Panc1 (cell line): ENCODE data around the gene CMTM4. TPM values are rescaled to one million over a fixed set of nuclear protein-coding genes. Genes with fewer than 3 reads are reported as not detected.

Experiments used
- ATAC-seq: fragments of 200-7000 bp; cut with Tn5 transposase; 2 replicates; pipeline ENCODE4 v1.9.1; 2020; ENCODE audit warnings: mild to moderate bottlenecking, moderate library complexity
- BruUV-seq: library from RNA; stranded (reverse); fragments of 400-500 nt; replicated peaks from 2 replicates; lab custom pipeline; 2021; lab: Mats Ljungman, UMichigan
- CTCF ChIA-PET: fragments of 300-600 bp; sonication (Branson Sonifier 250); formaldehyde crosslinking; loops from one replicate; lab custom pipeline; 2022; ENCODE audit warnings: antibody characterized with exemption; lab: Charles Lee
- POLR2A ChIA-PET: fragments of 300-600 bp; sonication (Branson Sonifier 250); formaldehyde crosslinking; loops from one replicate; lab custom pipeline; 2022; ENCODE audit warnings: antibody characterized with exemption; lab: Charles Lee
- DNase-seq: peaks from one replicate; pipeline ENCODE4 v3.0.0-alpha.2; 2010; ENCODE audit warnings: low read depth, low spot score
- H3K27ac ChIP-seq: 2 replicates; pipeline ENCODE4 v1.5.1; 2011; ENCODE audit warnings: mild to moderate bottlenecking, low read length, inconsistent platforms
- H3K27me3 ChIP-seq: fragments of 200-500 bp; sonication (Bioruptor generic); 2 replicates; pipeline ENCODE4 v1.6.0; 2014; ENCODE audit warnings: low read length, inconsistent platforms; ENCODE audit not compliant: control insufficient read depth, insufficient read depth
- H3K36me3 ChIP-seq: fragments of 200-500 bp; sonication (Bioruptor generic); 2 replicates; pipeline ENCODE4 v1.5.1; 2014; ENCODE audit warnings: inconsistent platforms, mild to moderate bottlenecking, low read length, moderate library complexity; ENCODE audit not compliant: control insufficient read depth, insufficient read depth
- H3K4me1 ChIP-seq: 2 replicates; pipeline ENCODE4 v1.5.1; 2011; ENCODE audit warnings: inconsistent platforms, mild to moderate bottlenecking, low read length, moderate library complexity; ENCODE audit not compliant: control insufficient read depth, insufficient read depth
- H3K4me3 ChIP-seq, 2 experiments: 2 replicates each; pipeline ENCODE4 v1.5.1; 2011 to 2012; ENCODE audit warnings: low read depth in 2 of 2, low read length in 2 of 2, mild to moderate bottlenecking in 2 of 2, inconsistent platforms in 1 of 2, moderate library complexity in 1 of 2
- H3K9me3 ChIP-seq: fragments of 200-500 bp; sonication (Bioruptor generic); 2 replicates; pipeline ENCODE4 v1.5.1; 2014; ENCODE audit warnings: low read depth, mild to moderate bottlenecking, inconsistent platforms, low read length, moderate library complexity; ENCODE audit not compliant: control insufficient read depth, insufficient read depth
- CTCF ChIP-seq: fragments of 450-650 bp; IDR thresholded peaks from 2 replicates; pipeline ENCODE4 v1.5.1; 2017; ENCODE audit warnings: mild to moderate bottlenecking
- POLR2AphosphoS5 ChIP-seq: IDR thresholded peaks from 2 replicates; pipeline ENCODE4 v1.6.1; 2012; ENCODE audit warnings: mild to moderate bottlenecking, low read depth, low read length, moderate library complexity
- SIN3A ChIP-seq: IDR thresholded peaks from 2 replicates; pipeline ENCODE4 v1.6.1; 2012; ENCODE audit warnings: low read depth, mild to moderate bottlenecking, low read length, moderate library complexity, borderline replicate concordance; ENCODE audit not compliant: insufficient read depth
- TCF7L2 ChIP-seq: IDR thresholded peaks from 2 replicates; pipeline ENCODE4 v1.6.1; 2011; ENCODE audit warnings: mild to moderate bottlenecking, low read depth, low read length, inconsistent platforms
- in situ Hi-C: cut with HindIII; loops from 2 replicates; pipeline ENCODE4 v1.10.0; 2016; ENCODE audit warnings: low sequenced_read_pairs, low pct_unique_long_range_greater_than_20kb
- intact Hi-C: fragments of 100-400 bp; cut with micrococcal nuclease; formaldehyde crosslinking; loops from one replicate; pipeline ENCODE4 v1.10.0; 2022; ENCODE audit not compliant: unreplicated experiment
- total RNA-seq: library from RNA; stranded (reverse); gene quantifications from one replicate; pipeline ENCODE4 v1.2.1, GENCODE V29; 2021; ENCODE audit not compliant: unreplicated experiment
- TF ChIP-seq, protein P1 (sequence below), 2 experiments: IDR thresholded peaks; 2 replicates each; pipeline ENCODE4 v1.6.1; 2011 to 2012; ENCODE audit warnings: low read depth in 2 of 2, control low read depth in 1 of 2, low read length in 1 of 2, mild to moderate bottlenecking in 1 of 2, moderate library complexity in 1 of 2; ENCODE audit not compliant: insufficient read depth in 1 of 2

Gene CMTM4
- total RNA-seq, 1 experiment from 2014 or later: 51.9 TPM

DNA sequence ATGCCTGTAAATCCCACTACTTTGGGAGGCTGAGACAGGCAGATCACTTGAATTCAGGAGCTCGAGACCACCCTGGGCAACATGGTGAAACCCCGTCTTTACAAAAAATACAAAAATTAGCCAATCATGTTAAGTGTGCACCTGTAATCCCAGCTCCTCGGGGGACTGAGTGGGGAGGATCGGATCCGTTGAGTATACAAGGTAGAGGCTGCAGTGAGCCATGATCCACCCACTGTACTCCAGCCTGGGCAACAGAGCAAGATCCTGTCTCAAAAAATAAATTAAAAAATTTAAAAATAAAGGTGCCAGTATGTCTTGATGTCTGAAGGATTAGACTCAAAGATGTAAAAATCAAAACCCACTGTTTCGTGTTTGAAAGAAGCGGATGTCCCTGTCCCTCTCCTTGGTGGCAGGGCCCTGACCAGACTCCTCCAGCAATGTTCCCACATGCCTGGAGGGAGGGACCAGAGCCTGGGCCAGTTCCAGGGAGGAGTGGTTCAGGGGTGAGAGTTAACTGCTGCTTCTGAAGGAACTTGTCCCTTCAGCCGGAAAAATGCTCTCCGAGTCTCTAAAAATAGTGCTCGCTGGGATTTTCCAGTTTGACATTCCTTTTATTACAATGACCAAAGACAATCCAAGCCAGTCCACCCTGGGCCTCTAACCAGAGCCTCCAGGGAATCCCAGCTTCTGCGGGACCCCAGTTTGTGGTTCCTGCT, 9.4 kb upstream of the CMTM4 start:
- TF ChIP-seq, protein P1, sequence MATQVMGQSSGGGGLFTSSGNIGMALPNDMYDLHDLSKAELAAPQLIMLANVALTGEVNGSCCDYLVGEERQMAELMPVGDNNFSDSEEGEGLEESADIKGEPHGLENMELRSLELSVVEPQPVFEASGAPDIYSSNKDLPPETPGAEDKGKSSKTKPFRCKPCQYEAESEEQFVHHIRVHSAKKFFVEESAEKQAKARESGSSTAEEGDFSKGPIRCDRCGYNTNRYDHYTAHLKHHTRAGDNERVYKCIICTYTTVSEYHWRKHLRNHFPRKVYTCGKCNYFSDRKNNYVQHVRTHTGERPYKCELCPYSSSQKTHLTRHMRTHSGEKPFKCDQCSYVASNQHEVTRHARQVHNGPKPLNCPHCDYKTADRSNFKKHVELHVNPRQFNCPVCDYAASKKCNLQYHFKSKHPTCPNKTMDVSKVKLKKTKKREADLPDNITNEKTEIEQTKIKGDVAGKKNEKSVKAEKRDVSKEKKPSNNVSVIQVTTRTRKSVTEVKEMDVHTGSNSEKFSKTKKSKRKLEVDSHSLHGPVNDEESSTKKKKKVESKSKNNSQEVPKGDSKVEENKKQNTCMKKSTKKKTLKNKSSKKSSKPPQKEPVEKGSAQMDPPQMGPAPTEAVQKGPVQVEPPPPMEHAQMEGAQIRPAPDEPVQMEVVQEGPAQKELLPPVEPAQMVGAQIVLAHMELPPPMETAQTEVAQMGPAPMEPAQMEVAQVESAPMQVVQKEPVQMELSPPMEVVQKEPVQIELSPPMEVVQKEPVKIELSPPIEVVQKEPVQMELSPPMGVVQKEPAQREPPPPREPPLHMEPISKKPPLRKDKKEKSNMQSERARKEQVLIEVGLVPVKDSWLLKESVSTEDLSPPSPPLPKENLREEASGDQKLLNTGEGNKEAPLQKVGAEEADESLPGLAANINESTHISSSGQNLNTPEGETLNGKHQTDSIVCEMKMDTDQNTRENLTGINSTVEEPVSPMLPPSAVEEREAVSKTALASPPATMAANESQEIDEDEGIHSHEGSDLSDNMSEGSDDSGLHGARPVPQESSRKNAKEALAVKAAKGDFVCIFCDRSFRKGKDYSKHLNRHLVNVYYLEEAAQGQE (IDR thresholded peaks at IDR 0.05; ENCODE audit: insufficient read depth in 1 of 2, low read depth in 2 of 2, low read length in 1 of 2): no peak
- TF ChIP-seq CTCF (no peak), POLR2AphosphoS5 (no peak), TCF7L2 (no peak), SIN3A (no peak)
- no peaks in the 10 kb centered on the region for H3K4me1 ChIP-seq
- BruUV-seq: no TSS peak
- ChIA-PET POLR2A (interaction anchor here (0.7 kb wide), 1 partner anchor 12 kb away, joined by 6 read pairs; no protein-coding TSS in a partner anchor), CTCF (no interaction called here)
- ATAC-seq: no peak
- intact Hi-C loops: no loop called here
- in situ Hi-C loops: no loop called here
- no peaks in the 10 kb centered on the region for H3K36me3 ChIP-seq
- no peak overlapping the region for H3K4me3 ChIP-seq
- H3K27ac ChIP-seq: no peak overlapping the region
- no peaks in the 10 kb centered on the region for H3K9me3 ChIP-seq
- no peaks in the 10 kb centered on the region for H3K27me3 ChIP-seq
- DNase-seq: no peak

DNA sequence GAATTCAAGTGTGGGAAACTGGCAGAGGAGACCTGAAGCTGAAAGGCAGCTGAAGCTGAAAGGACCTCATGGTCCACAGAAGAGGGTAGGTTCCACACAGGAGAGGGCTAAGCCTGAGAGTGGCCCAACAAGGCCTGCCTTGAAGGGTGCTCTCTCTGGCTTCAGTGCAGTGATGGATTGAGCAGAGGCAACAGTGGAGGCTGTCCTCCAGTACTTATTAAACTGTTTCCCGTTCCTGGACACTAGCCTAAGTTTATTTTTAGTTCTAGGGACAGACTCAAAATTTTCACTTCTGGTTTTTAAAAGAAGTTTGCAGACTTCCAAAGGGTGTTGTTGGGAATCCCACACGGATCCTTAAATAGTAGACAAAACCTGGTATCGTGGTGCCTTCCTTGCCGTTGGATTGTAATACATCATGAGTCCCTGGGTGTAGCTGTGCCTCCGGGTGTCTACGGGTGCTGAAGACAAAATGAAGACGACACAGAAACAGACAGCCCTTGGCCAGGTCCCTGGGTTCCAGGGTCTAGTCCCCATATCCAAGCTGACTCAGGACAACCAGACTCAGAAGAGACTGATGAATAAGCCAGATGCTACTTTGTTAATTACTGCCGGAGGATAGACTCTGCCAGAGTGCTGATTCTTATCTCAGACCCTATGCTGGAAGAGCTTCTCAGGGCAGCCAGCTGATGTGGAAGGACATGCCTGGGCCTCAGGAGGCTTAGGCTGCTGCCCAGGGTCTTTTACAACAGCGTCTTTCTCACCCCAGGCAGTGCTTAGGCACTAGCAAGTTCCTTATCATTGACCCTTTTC, 7.1 kb upstream of the CMTM4 start:
- no peaks in the 10 kb centered on the region for H3K9me3 ChIP-seq
- no peak overlapping the region for H3K27ac ChIP-seq
- in situ Hi-C loops (no loop called here), intact Hi-C loops (no loop called here)
- no peak overlapping the region for H3K4me3 ChIP-seq
- CTCF ChIA-PET: interaction anchor here (0.6 kb wide), 1 partner anchor 11 kb away, joined by 7 read pairs; no protein-coding TSS in a partner anchor
- H3K27me3 ChIP-seq: no peaks in the 10 kb centered on the region
- POLR2A ChIA-PET: no interaction called here
- no TSS peak for BruUV-seq
- no peak for TF ChIP-seq SIN3A
- no peak for TF ChIP-seq TCF7L2
- no peak for TF ChIP-seq POLR2AphosphoS5
- TF ChIP-seq, protein P1 (IDR thresholded peaks at IDR 0.05; ENCODE audit: insufficient read depth in 1 of 2, low read depth in 2 of 2, low read length in 1 of 2): no peak
- TF ChIP-seq CTCF: no peak
- no peaks in the 10 kb centered on the region for H3K4me1 ChIP-seq
- DNase-seq (no peak), ATAC-seq (peak; percentile 61)
- no peaks in the 10 kb centered on the region for H3K36me3 ChIP-seq
